Myocyte (in vitro differentiated cells): ENCODE data around the gene EIF1. TPM values are rescaled to one million over a fixed set of nuclear protein-coding genes. Genes with fewer than 3 reads are reported as not detected.
A peak's percentile ranks its signal among the peaks of the same experiment; 100 is the strongest.

Experiments
- DNase-seq: peaks from one replicate; pipeline ENCODE4 v3.0.0-alpha.2; 2012; ENCODE audit warnings: low read depth
- total RNA-seq: library from RNA; depleted of rRNA; stranded (reverse); fragments of >200 nt; gene quantifications from 2 replicates; pipeline ENCODE4 v1.2.3, GENCODE V29; 2014

EIF1 gene
- total RNA-seq, 1 donor from 2014 or later: 112 TPM

DNA sequence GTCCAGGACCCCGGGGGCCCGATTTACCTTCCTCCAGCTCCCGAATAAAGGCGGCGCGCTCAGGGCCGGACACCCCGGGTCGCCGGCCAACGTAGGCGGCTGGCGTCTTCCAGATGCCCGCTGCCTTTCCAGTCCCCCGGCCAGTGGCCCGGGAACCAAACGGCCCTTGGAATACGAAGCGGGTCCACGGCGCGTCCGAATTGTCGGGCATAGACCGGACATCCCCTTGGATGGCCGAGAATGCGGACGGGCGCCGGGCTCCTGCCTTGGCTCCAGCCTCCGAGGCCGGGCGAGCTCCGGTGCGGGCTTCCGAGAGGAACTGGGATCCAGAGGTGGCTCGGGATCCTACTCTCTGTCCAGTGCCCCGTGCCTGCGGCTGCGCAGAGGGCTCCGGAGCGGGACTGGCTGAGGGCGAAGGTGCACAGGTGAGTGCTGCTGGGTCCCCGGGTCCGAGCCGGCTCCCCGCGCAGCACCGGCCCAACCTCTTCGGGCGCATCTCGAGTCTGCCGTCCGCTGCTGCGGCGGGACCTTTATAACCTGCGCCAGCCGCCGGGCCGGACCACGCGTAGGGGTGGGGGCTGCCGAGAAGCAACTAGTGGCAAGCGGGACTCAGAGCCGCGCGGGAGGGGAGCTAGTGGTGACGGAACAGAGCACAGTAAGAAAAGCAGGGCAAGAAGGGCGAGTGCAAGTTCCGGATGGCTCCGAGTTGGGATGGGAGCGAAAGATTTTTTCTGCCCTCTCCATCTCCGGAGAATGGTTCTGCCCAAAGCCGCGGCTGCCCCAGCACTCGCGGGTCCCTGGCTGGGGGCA, 45.7 kb downstream of the EIF1 start, which contains the start of gene HAP1:
TSS of gene HAP1 (minus strand) at position 505 of the 810 bp plus-strand sequence. CDS start at position 496, 9 bp downstream.
- DNase-seq: peak; percentile 6

DNA sequence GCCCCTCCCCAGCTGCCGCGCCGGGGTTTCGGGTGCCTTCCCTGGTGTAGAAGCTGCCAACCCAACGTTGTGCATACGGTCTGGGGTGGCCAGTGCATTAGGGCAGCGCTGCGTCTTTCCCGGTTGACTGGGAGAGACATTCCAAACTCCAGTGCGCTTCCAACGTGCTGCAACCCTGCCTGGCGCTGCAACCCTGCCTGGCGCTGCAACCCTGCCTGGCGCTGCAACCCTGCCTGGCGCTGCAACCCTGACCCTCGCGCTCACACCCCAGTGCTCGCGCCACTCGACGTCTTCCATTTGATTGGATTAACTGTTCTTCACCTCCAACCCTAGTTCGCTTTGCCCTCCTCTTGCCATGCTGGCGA, 46.2 kb downstream of the EIF1 start:
- DNase-seq: no peak

DNA sequence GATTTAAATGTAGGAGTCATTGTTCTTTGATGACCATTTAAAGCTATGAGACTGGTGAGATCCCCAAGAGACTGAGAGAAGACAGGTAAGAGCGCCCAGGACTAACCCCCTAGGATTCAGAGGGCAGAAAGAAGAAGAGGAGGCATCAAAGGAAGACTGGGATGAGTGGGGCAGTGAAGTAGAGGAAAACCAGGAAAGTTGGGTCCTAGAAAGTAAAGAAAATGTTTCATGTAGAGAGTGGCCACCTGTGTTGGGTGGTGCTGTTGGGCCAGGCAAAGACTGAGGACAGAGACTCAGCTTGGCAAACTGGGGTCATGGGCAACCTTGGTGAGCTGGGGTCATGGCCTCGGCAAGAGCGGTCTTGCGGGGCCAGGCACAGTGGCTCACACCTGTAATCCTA, 47.1 kb downstream of the EIF1 start:
- DNase-seq: no peak

DNA sequence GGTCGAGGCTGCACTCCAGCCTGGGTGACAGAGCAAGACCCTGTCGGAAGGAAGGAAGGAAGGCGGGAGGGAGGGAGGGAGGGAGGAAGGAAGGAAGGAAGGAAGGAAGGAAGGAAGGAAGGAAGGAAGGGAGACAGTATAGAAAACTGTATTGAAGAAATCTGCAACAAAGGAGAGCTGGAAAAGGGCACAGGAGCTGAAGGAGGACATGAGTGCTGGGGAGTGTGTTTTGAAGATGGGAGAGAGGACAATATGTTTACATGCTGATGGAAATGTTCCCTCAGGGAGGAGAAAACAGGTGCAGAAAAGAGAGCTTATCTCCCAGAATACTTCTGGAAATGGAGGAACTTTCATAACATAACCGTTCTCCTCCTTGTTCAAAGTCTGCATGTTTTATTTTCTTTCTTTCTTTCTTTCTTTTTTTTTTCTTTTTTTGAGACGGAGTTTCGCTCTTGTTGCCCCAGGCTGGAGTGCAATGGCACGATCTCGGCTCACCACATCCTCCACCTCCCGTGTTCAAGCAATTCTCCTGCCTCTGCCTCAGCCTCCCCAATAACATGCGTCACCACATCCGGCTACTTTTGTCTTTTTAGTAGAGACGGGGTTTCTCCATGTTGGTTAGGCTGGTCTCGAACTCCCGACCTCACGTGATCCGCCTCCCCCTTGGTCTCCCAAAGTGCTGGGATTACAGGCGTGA, 48.4 kb downstream of the EIF1 start:
- no peak for DNase-seq

DNA sequence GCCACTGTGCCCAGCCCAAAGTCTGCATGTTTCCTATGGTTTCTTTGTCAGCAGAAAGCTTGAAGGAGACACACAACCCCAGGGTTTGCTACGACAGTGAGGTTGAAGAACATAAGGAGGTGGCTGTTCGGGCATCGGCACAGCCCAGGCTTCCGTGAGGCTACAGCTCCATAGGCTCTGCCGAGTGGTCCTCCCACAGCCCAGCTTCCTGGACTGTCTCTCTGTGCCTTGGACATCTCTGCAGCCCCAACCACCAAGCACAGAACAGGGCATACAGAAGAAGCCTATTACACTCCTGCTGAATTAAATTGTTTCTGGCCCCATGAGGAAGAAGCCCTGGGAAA, 49.0 kb downstream of the EIF1 start:
- DNase-seq: no peak

DNA sequence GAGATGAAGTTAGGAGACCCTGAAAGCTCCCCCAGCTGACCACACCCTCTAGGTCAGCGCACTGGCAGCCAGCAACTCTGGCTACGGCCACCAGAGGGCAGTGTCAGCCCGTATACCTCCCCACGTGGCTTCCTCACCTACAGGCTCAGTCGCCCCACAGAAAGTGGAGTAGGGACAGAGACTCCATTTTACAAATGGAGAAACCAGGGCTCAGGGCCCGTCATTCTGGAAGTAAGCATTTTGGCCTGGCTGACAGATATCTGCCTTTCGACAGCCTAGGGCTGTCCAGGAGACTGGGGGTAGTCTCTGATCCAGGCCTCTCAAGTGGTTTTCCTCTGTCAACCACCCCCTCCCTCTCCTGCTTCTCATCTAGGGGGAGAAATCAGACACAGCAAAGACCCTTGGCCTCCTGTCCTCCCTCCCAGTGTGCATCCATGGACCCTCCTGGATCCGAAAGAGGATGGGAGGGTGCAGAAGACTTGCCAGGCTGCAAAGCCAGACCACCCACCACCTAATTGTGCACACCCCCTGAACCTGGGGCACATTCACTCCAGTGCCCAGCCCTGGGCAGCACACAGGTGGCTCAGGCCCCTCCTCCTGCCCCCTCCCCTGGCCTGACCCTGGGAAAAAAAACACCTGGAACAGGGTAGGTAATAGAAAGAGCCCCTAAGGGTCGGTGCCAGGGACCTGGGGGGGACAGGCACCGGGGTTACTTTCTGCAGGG, 49.6 kb downstream of the EIF1 start:
- peak; percentile 76 for DNase-seq

DNA sequence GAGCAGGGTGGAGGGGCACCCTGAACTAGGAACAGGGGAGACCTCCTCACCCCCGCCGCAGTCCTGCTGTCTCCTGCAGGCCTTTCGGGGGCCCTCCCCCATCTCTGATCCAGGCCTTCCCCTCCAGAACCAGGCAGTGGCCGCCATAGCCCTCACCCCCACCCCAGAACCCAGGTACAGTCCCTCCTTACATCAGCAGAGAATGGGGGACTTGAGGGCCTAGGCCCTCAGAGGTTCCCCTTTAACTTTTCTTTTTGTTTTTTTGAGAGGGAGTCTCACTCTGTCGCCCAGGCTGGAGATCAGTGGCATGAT, 50.1 kb downstream of the EIF1 start:
- no peak for DNase-seq

DNA sequence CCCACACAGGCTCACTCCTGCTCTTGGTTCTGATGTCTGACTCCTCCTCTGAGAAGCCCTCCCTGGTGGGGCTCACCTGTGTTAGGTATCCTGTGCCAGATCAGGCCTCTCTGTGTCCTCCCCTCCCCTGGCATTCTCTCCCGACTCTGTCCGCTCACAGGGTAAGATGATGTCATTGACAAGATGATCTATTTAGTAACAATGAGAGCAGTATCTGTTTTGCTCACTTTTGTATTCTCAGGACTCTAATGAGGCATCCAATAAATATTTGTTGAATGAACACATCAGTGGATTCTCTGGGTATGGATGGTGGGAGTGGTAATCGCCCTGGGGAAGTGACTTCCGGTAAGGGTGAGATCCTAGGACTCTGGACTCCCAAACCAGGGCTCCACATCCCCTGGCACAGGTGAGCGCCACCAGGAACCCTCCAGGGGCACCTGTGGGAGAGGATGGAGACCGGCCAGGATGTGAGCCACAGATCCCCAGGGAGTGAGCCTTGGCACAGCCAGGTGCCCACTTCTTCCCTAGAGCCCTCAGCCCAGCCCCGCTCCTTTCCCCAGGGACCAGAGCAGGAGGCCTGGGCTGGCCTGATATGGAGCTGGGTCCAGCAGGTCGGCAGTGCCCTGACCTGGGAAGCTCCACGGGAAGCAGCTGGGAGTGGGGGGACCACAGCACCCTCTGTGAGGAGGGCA, 51.1 kb downstream of the EIF1 start:
- DNase-seq: no peak

DNA sequence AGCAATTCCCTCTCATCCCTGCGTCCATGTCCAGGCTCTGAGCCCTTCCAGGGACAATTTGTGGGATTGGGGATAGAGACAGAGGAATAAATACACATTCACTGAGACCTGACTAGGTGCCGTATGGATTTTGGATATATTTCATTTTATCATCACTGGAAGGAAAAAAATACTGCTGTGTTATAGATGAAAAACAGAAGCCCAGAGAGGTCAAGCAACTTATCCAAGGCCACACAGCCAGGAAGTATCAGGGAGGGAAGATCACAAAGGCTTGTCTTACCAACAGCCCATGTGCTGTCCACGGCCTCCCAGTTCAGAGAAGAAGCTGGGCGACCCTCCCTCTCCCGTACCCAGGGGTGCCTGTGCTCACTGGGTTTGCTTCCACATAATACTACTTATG, 51.8 kb downstream of the EIF1 start:
- DNase-seq: no peak

DNA sequence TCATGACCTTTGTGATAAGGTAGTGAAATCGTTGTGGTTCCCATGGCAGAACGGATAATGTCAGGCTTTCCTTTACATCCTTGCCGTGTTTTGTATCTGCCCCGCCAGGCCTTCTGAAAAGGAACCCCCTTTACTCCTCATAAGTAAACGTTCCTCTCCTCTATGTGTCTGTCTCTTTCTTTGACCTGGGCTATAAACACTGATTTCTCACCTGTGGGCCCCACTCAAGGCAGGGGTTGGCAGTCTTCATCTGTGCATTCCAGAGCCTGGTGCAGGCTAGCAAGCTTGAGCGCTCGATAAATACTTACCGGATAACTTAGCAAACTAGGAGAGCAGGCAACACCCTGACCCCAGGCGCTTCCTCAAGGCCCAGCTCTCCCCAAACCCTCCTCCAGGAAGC, 53.0 kb downstream of the EIF1 start:
- DNase-seq: no peak

Other genes starting within 250 kb of the EIF1 start
- not detected in 2 replicates for gene KRT38, start 247.9 kb upstream of the EIF1 start, total RNA-seq
- gene KRT32, start 221.5 kb upstream of the EIF1 start, total RNA-seq: not detected in 2 replicates
- not detected in 2 replicates for gene KRT35, start 207.7 kb upstream of the EIF1 start, total RNA-seq
- gene KRT36, start 199.0 kb upstream of the EIF1 start, total RNA-seq: not detected in 2 replicates
- gene KRT13, start 183.3 kb upstream of the EIF1 start, total RNA-seq: not detected in 2 replicates
- not detected in 2 replicates for gene KRT15, start 170.0 kb upstream of the EIF1 start, total RNA-seq
- not detected in 2 replicates for gene KRT19, start 160.6 kb upstream of the EIF1 start, total RNA-seq
- gene KRT9, start 116.8 kb upstream of the EIF1 start, total RNA-seq: not detected in 2 replicates
- gene KRT14, start 102.0 kb upstream of the EIF1 start, total RNA-seq: not detected in 2 replicates
- gene KRT16, start 76.1 kb upstream of the EIF1 start, total RNA-seq: not detected in 2 replicates
- 0.32 and 2.4 TPM in 2 replicates for gene KRT17, start 64.3 kb upstream of the EIF1 start, total RNA-seq
- not detected in 2 replicates for gene GAST, start 23.4 kb downstream of the EIF1 start, total RNA-seq
- gene HAP1, start 45.8 kb downstream of the EIF1 start, total RNA-seq: 0.16 TPM in 1 of 2 replicates, not detected in the other
- 0.51 and 0.78 TPM in 2 replicates for gene JUP, start 97.8 kb downstream of the EIF1 start, total RNA-seq
- 98.8 and 115 TPM in 2 replicates for gene P3H4, start 123.1 kb downstream of the EIF1 start, total RNA-seq
- 164 and 174 TPM in 2 replicates for gene FKBP10, start 124.1 kb downstream of the EIF1 start, total RNA-seq
- gene NT5C3B, start 147.3 kb downstream of the EIF1 start, total RNA-seq: 45.4 and 49.2 TPM in 2 replicates
- gene KLHL10, start 148.9 kb downstream of the EIF1 start, total RNA-seq: 1.3 TPM in 1 of 2 replicates, not detected in the other
- 10.9 and 13.7 TPM in 2 replicates for gene KLHL11, start 176.5 kb downstream of the EIF1 start, total RNA-seq
- 107 and 165 TPM in 2 replicates for gene ACLY, start 230.1 kb downstream of the EIF1 start, total RNA-seq
- gene ODAD4, start 241.7 kb downstream of the EIF1 start, total RNA-seq: 0.57 and 1.8 TPM in 2 replicates